Stimulated activated CD8-positive, alpha-beta memory T cell treated with anti-CD3 and anti-CD28 coated beads, Interleukin-15, amount 100 ng/mL, for 24 hours (primary cell): ENCODE measurements around the gene DCTN5.
A peak's percentile ranks its signal among the peaks of the same experiment; 100 is the strongest.

Experiments
- DNase-seq: peaks from one replicate; pipeline ENCODE4 v3.0.0-alpha.2; 2020; ENCODE audit warnings: low read depth

The DCTN5 gene

GRCh38 chr16:23663918-23664317, 22.7 kb downstream of the DCTN5 start:
- DNase-seq, result no peak

GRCh38 chr16:23666571-23667354, 25.5 kb downstream of the DCTN5 start:
- no peak for DNase-seq

- DNase-seq, result no peak
These were observed 26.0 kb downstream of the DCTN5 start for GRCh38 chr16:23667355-23667659.

GRCh38 chr16:23668225-23668624, 27.0 kb downstream of the DCTN5 start:
- DNase-seq, result no peak

- DNase-seq, result no peak
These were observed 27.6 kb downstream of the DCTN5 start for GRCh38 chr16:23668873-23669272.

- DNase-seq, result no peak
These were observed 29.0 kb downstream of the DCTN5 start for GRCh38 chr16:23670137-23670776.

GRCh38 chr16:23673971-23674614, 32.8 kb downstream of the DCTN5 start:
- no peak for DNase-seq

GRCh38 chr16:23676924-23677480, 35.7 kb downstream of the DCTN5 start:
- no peak for DNase-seq

GRCh38 chr16:23678430-23679273, 37.4 kb downstream of the DCTN5 start, which contains the start of gene PLK1:
Gene PLK1, plus strand, starts transcription at chr16:23678889. Its CDS starts 44 bp downstream, at chr16:23678933.
- peak; percentile 46 for DNase-seq

GRCh38 chr16:23679274-23679985, 38.2 kb downstream of the DCTN5 start:
- DNase-seq, result no peak

- DNase-seq, result no peak
These were observed 38.7 kb downstream of the DCTN5 start for GRCh38 chr16:23679986-23680336.

- DNase-seq, result no peak
These were observed 40.9 kb downstream of the DCTN5 start for GRCh38 chr16:23682181-23682580.

GRCh38 chr16:23683487-23683886, 42.2 kb downstream of the DCTN5 start:
- DNase-seq, result no peak

GRCh38 chr16:23687034-23687808, 46.0 kb downstream of the DCTN5 start:
- no peak for DNase-seq

- DNase-seq, result no peak
These were observed 48.3 kb downstream of the DCTN5 start for GRCh38 chr16:23689442-23690187.

GRCh38 chr16:23690771-23691482, 49.7 kb downstream of the DCTN5 start:
- DNase-seq, result no peak

- no peak for DNase-seq
These were observed 50.4 kb downstream of the DCTN5 start for GRCh38 chr16:23691483-23692189.

GRCh38 chr16:23692190-23692837, 51.0 kb downstream of the DCTN5 start:
- DNase-seq, result no peak
